SU-DHL-6 (cell line): ENCODE measurements around the gene HOXC10.

Source experiments
- H2AFZ ChIP-seq: fragments of 200-600 bp; sonication (generic); 2 replicates; pipeline ENCODE4 v1.6.1; 2014; ENCODE audit warnings: low read depth, mild to moderate bottlenecking, moderate library complexity, mixed read lengths, antibody characterized with exemption, low read length; ENCODE audit not compliant: severe bottlenecking
- H3F3A ChIP-seq: fragments of 200-600 bp; shearing (Covaris generic); 2 replicates; pipeline ENCODE4 v1.6.0; 2016; ENCODE audit warnings: antibody characterized with exemption, mild to moderate bottlenecking; ENCODE audit not compliant: insufficient read depth
- H3K27ac ChIP-seq: fragments of 200-600 bp; sonication (generic); 2 replicates; pipeline ENCODE4 v1.5.1; 2016; ENCODE audit warnings: low read depth, mild to moderate bottlenecking, low read length, moderate library complexity, mixed read lengths
- H3K27me3 ChIP-seq: fragments of 200-600 bp; sonication (generic), shearing (Covaris generic); 2 replicates; pipeline ENCODE4 v1.6.0; 2014; ENCODE audit warnings: mild to moderate bottlenecking, low read length
- H3K36me3 ChIP-seq: fragments of 200-600 bp; sonication (generic); 2 replicates; pipeline ENCODE4 v1.6.1; 2014; ENCODE audit warnings: mild to moderate bottlenecking, low read length, mixed read lengths
- H3K4me2 ChIP-seq: fragments of 300-600, 200-600 bp; shearing (Covaris generic), sonication (generic); 2 replicates; pipeline ENCODE4 v1.6.0; 2014; ENCODE audit warnings: low read length, low read depth, mild to moderate bottlenecking; ENCODE audit not compliant: poor library complexity, severe bottlenecking
- H3K4me3 ChIP-seq: fragments of 200-600 bp; sonication (generic); 2 replicates; pipeline ENCODE4 v1.5.1; 2014; ENCODE audit warnings: antibody characterized with exemption, low read length, mild to moderate bottlenecking, mixed read lengths; ENCODE audit not compliant: insufficient read depth, poor library complexity, severe bottlenecking
- H3K79me2 ChIP-seq: fragments of 200-600 bp; sonication (generic); 2 replicates; pipeline ENCODE4 v1.6.1; 2014; ENCODE audit warnings: mild to moderate bottlenecking, low read length, moderate library complexity; ENCODE audit not compliant: insufficient read depth
- H3K9ac ChIP-seq: fragments of 200-600 bp; sonication (generic); 2 replicates; pipeline ENCODE4 v1.7.0; 2014; ENCODE audit warnings: mild to moderate bottlenecking, low read length
- H3K9me2 ChIP-seq: fragments of 200-600 bp; sonication (generic); replicated peaks from 2 replicates; pipeline ENCODE4 v1.6.1; 2014; ENCODE audit warnings: low read length; ENCODE audit not compliant: insufficient read depth
- H3K9me3 ChIP-seq: fragments of 200-600 bp; sonication (generic); 2 replicates; pipeline ENCODE4 v1.6.1; 2014; ENCODE audit warnings: low read length, mixed read lengths; ENCODE audit not compliant: insufficient read depth
- H4K20me1 ChIP-seq: fragments of 200-600 bp; sonication (generic); 2 replicates; pipeline ENCODE4 v1.6.1; 2014; ENCODE audit warnings: low read depth, mild to moderate bottlenecking, antibody characterized with exemption, low read length, moderate library complexity, mixed read lengths
- CTCF ChIP-seq: fragments of 200-600 bp; sonication (generic); IDR thresholded peaks from one replicate; pipeline ENCODE4 v1.5.1; 2017; ENCODE audit warnings: antibody characterized with exemption, mild to moderate bottlenecking, low read length, moderate library complexity; ENCODE audit not compliant: insufficient read depth, poor library complexity, severe bottlenecking
- EZH2phosphoT487 ChIP-seq: fragments of 200-600 bp; sonication (generic), shearing (Covaris generic); conservative IDR thresholded peaks from 2 replicates; pipeline ENCODE4 v1.6.1; 2018; ENCODE audit warnings: mild to moderate bottlenecking, antibody characterized with exemption, low read length, moderate library complexity, mixed read lengths

The HOXC10 gene

DNA sequence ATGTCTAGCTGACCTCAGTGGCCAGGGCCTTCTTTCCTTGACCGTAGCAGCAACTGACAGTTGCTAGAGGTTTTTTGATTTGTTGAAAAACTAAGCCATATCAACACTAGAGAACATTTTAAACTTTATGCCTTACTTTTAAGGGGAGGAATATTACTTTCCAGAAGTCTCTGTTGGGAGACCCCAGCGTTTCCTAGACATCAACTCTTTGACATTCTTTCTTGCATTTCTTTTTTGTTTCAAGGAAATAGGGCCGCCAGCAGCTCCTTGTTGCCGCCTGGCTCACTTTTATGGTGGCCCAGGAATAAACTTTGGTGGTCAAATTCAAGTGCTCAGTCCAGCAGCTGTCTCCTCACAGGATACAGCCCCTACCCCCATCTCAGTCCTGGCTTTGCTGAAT, 14.5 kb upstream of the HOXC10 start:
- H3K9me2 ChIP-seq, result no peaks in the 10 kb centered on the region
- H4K20me1 ChIP-seq, result no peaks in the 10 kb centered on the region
- H3K4me2 ChIP-seq, result no peak overlapping the region
- H3F3A ChIP-seq, result no peaks in the 10 kb centered on the region
- no peaks in the 10 kb centered on the region for H3K27me3 ChIP-seq
- H3K4me3 ChIP-seq, result no peak overlapping the region
- H3K9me3 ChIP-seq, result no peaks in the 10 kb centered on the region
- H3K27ac ChIP-seq, result no peak overlapping the region
- no peaks in the 10 kb centered on the region for H3K36me3 ChIP-seq
- H3K79me2 ChIP-seq, result no peaks in the 10 kb centered on the region
- no peak overlapping the region for H2AFZ ChIP-seq
- TF ChIP-seq CTCF (no peak), EZH2phosphoT487 (no peak)
- H3K9ac ChIP-seq, result no peak overlapping the region

GRCh38 chr12:53971129-53971528, 13.8 kb upstream of the HOXC10 start:
- no peak overlapping the region for H3K9ac ChIP-seq
- H3K9me2 ChIP-seq, result no peaks in the 10 kb centered on the region
- H4K20me1 ChIP-seq, result no peaks in the 10 kb centered on the region
- no peak for TF ChIP-seq CTCF
- TF ChIP-seq EZH2phosphoT487, result no peak
- H3K9me3 ChIP-seq, result no peaks in the 10 kb centered on the region
- H3K27me3 ChIP-seq, result no peaks in the 10 kb centered on the region
- H2AFZ ChIP-seq, result no peak overlapping the region
- H3F3A ChIP-seq, result no peaks in the 10 kb centered on the region
- no peak overlapping the region for H3K27ac ChIP-seq
- H3K79me2 ChIP-seq, result no peaks in the 10 kb centered on the region
- H3K4me2 ChIP-seq, result no peak overlapping the region
- H3K4me3 ChIP-seq, result no peak overlapping the region
- H3K36me3 ChIP-seq, result no peaks in the 10 kb centered on the region

DNA sequence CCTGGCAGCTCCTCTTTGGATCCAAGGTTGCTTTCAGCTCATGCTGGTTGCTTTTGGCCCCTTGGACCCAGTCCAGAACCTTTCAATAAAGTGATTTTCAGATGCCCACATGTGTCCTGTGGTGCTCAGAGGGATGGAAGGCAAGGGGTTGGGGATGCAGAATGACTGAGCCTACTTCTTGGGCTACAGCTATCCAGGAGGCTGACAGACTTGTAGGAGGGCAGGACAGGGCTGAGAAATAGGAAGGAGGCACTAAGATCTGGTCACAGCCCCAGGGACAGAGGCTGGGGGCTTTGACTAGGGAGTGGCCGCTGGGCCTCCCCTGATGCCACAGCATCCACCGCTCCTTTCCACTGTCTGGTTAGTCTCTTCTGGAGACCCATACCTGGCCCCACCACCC, 13.3 kb upstream of the HOXC10 start:
- no peaks in the 10 kb centered on the region for H3K27me3 ChIP-seq

More for the DNA sequence above, 13.3 kb upstream of the HOXC10 start:
- Histone ChIP-seq H2AFZ (no peak overlapping the region), H4K20me1 (no peaks in the 10 kb centered on the region), H3K4me2 (no peak overlapping the region), H3K9me3 (no peaks in the 10 kb centered on the region), H3K9me2 (no peaks in the 10 kb centered on the region), H3K9ac (no peak overlapping the region), H3K27ac (no peak overlapping the region), H3K36me3 (no peaks in the 10 kb centered on the region), H3K79me2 (no peaks in the 10 kb centered on the region), H3F3A (no peaks in the 10 kb centered on the region), H3K4me3 (no peak overlapping the region)
- TF ChIP-seq EZH2phosphoT487 (no peak), CTCF (no peak)
